Tibial artery (tissue), 4 donors: ENCODE data around the gene GLIS1.

Experiments used
- DNase-seq, 2 donors: peaks; one replicate each; pipeline ENCODE4 v3.0.0-alpha.2; 2019
- H3K27ac ChIP-seq, 2 donors: fragments of 200-600 bp; sonication (generic) in 1 of 2; 1 replicate in 1 of 2; 2 replicates in 1 of 2; pipeline ENCODE4 v1.5.1; 2018 to 2019; ENCODE audit warnings: mild to moderate bottlenecking in 1 of 2
- H3K27me3 ChIP-seq, 2 donors: fragments of 200-600 bp; sonication (generic) in 1 of 2; one replicate each; pipeline versions ENCODE4 v1.5.1 to v1.6.0; 2016 to 2019
- H3K36me3 ChIP-seq, 3 donors: fragments of 200-600 bp; sonication (generic) in 2 of 3; one replicate each; pipeline ENCODE4 v1.5.1; 2016 to 2019; ENCODE audit warnings: mild to moderate bottlenecking in 2 of 3
- H3K4me1 ChIP-seq, 4 donors: fragments of 200-600 bp; sonication (generic) in 2 of 4; 1 replicate in 3 of 4; 2 replicates in 1 of 4; pipeline ENCODE4 v1.5.1; 2016 to 2019
- H3K4me3 ChIP-seq, 2 donors: fragments of 200-600 bp; sonication (generic) in 1 of 2; 1 replicate in 1 of 2; 2 replicates in 1 of 2; pipeline ENCODE4 v1.5.1; 2018 to 2019; ENCODE audit warnings: mild to moderate bottlenecking in 2 of 2
- H3K9me3 ChIP-seq, 3 donors: fragments of 200-600 bp; sonication (generic) in 1 of 3; one replicate each; pipeline ENCODE4 v1.5.1; 2016 to 2019
- intact Hi-C: fragments of 100-400 bp; cut with DNase I; formaldehyde crosslinking; loops from one replicate; pipeline ENCODE4 v1.15.0; 2023; ENCODE audit warnings: low total_unique reads
- TF ChIP-seq, protein P1 (sequence below), 2 experiments: fragments of 200-600 bp in 1 of 2; fragments of 450-650 bp in 1 of 2; IDR thresholded peaks; one replicate each; pipeline ENCODE4 v1.5.1; 2017 to 2019; ENCODE audit warnings: antibody characterized with exemption in 2 of 2, mild to moderate bottlenecking in 1 of 2, moderate library complexity in 1 of 2

The GLIS1 gene

DNA sequence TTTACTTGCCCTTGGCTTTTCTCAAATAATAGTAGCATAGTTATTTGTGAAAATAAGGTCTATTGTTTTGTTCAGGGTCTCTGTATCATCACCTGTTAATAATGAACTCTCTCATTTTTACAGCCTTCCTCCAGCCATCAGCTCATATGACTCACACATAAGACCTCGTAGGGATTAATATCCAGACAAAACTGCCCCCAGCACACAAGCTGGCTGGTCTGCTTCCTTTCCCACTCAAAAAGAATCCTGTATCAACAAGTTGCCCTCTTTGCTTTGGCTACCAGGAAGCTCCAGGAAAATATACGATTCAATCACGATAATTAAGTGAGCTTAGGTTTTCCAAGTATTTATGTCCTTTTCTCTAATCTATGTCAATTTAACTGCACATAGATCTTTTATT, 160.6 kb downstream of the GLIS1 start:
- TF ChIP-seq, protein P1, sequence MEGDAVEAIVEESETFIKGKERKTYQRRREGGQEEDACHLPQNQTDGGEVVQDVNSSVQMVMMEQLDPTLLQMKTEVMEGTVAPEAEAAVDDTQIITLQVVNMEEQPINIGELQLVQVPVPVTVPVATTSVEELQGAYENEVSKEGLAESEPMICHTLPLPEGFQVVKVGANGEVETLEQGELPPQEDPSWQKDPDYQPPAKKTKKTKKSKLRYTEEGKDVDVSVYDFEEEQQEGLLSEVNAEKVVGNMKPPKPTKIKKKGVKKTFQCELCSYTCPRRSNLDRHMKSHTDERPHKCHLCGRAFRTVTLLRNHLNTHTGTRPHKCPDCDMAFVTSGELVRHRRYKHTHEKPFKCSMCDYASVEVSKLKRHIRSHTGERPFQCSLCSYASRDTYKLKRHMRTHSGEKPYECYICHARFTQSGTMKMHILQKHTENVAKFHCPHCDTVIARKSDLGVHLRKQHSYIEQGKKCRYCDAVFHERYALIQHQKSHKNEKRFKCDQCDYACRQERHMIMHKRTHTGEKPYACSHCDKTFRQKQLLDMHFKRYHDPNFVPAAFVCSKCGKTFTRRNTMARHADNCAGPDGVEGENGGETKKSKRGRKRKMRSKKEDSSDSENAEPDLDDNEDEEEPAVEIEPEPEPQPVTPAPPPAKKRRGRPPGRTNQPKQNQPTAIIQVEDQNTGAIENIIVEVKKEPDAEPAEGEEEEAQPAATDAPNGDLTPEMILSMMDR (IDR thresholded peaks at IDR 0.05): no peak
- DNase-seq: no peak
- Histone ChIP-seq H3K4me1 (no peaks in the 10 kb centered on the region), H3K27me3 (peaks cover 0 to 6% of the 10 kb centered on the region in 2 donors), H3K27ac (no peak overlapping the region), H3K4me3 (no peak overlapping the region), H3K9me3 (no peaks in the 10 kb centered on the region), H3K36me3 (no peaks in the 10 kb centered on the region)
- intact Hi-C loops: no loop called here

DNA sequence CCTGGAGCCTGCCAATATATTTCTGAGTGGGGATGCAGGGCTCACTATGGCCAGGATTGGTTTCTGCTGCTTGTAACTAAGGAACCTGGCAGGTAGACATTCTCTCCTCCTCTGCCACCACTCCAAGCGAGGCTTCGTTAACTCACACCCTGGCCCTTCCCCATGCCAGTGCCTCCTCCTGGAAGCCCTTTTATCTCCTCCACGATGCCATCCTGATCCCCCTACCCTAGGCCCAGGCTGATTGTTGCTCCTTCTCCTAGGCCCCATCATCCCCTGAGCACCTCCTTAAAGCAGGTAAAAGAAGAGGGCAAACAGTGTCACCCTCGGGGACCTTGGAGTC, 161.2 kb downstream of the GLIS1 start:
- no peak for DNase-seq
- Histone ChIP-seq H3K4me3 (no peak overlapping the region), H3K27me3 (peaks cover 0 to 6% of the 10 kb centered on the region in 2 donors), H3K36me3 (no peaks in the 10 kb centered on the region), H3K9me3 (no peaks in the 10 kb centered on the region), H3K27ac (no peak overlapping the region), H3K4me1 (no peaks in the 10 kb centered on the region)
- TF ChIP-seq, protein P1 (IDR thresholded peaks at IDR 0.05): no peak
- intact Hi-C loops: no loop called here

DNA sequence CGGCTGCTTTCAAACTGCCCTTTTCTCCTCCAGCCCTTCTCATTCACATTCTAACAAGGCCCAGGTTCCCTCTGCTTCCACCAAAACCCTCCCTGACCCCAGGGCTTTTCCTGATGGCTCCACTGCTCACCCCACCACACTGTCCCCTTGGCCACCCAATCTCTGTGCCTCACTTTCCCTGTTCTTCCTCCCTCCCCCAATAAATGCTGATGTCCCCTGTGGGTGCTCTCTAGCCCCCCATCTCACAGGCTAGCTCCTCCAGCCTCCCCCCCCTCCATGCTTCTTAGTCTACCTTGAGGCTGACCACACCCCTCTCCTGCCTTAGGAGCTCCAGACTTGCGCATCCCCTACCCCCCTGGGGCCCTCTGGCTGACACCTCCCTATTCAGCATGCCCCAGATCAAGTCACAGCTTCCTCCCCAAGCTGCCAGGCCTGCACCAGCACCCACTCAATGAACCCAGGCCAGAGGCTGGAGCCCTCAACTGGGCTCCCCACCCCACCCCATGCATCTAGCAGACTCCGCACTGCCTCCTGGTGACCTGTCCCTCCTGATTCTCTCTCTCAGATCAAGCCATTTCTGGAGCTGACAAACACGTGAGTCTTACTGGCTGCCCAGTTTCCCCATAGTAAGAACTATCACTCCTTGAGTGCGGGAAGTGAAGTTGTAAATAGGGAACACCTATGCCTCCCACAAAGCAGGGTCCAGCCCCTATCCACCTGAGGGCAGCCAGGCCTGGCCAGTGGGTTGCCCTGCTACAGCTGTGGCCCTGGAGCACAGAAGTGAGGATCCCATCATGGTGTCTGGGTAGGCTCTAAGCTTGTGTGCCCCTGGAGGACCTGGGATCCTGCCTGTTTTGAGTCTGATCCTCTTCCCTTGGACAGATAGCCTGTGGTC, 161.9 kb downstream of the GLIS1 start:
- intact Hi-C loops: no loop called here
- TF ChIP-seq, protein P1 (IDR thresholded peaks at IDR 0.05): no peak
- Histone ChIP-seq H3K4me3 (no peak overlapping the region), H3K9me3 (no peaks in the 10 kb centered on the region), H3K27me3 (peaks cover 0 to 6% of the 10 kb centered on the region in 2 donors), H3K4me1 (no peaks in the 10 kb centered on the region), H3K27ac (no peak overlapping the region), H3K36me3 (no peaks in the 10 kb centered on the region)
- DNase-seq: peak in 1 of 2 donors; percentile 51

DNA sequence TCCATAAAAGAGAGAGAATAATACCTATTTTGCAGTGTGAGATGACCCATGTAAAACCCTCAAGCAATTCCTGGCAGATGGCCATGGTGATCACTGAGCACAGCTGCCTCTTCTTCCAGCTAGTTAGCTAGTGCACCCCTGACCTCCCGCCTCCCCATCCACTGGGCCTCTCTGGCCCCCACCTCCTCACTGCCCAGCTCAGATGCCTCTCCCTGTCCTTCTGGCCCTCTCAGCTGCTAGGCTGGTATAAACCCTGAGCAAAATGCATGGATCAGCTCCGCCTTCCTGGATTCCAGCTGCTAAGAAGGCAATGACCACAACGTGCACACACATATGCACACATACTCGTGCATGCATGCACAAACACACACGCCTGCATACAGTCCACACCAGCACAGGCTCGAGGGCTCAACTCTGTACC, 162.6 kb downstream of the GLIS1 start:
- DNase-seq: peak in 1 of 2 donors; percentile 31
- H3K27ac ChIP-seq: no peak overlapping the region
- TF ChIP-seq, protein P1 (IDR thresholded peaks at IDR 0.05): no peak
- no peaks in the 10 kb centered on the region for H3K9me3 ChIP-seq
- no peak overlapping the region for H3K4me3 ChIP-seq
- H3K36me3 ChIP-seq: no peaks in the 10 kb centered on the region
- H3K27me3 ChIP-seq: peaks cover 0 to 2% of the 10 kb centered on the region in 2 donors
- intact Hi-C loops: no loop called here
- no peaks in the 10 kb centered on the region for H3K4me1 ChIP-seq

DNA sequence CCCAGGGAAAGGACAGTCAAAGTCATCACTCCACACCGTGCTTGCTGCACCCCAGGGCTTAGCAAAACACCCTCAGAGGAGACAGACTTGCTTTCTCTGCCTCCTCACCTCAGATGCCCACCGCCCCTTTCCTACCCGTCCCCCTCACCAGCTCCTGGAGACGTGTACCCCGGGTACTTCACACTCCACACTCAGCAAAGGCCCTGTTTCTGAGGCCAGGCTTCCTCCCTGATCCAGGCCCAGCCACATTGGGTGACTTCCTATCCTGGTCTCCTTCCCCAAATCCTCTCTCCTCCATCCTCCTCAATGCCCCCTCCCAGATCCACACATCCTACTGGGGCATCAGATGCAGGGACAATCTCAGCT, 163.0 kb downstream of the GLIS1 start:
- no peaks in the 10 kb centered on the region for H3K4me1 ChIP-seq
- H3K27me3 ChIP-seq: peaks cover 0 to 2% of the 10 kb centered on the region in 2 donors
- DNase-seq: peak in 1 of 2 donors; percentile 34
- no peaks in the 10 kb centered on the region for H3K9me3 ChIP-seq
- intact Hi-C loops: no loop called here
- H3K36me3 ChIP-seq: no peaks in the 10 kb centered on the region
- no peak overlapping the region for H3K4me3 ChIP-seq
- TF ChIP-seq, protein P1 (IDR thresholded peaks at IDR 0.05): no peak
- H3K27ac ChIP-seq: no peak overlapping the region
